G401.6 (cell line): ENCODE data around the gene RBAK.
A peak's percentile ranks its signal among the peaks of the same experiment; 100 is the strongest.
"Not testable (repeated sequence)": the region's sequence is repeated elsewhere in the genome, so short reads cannot be mapped to it uniquely, and the experiment has no call there.

Source experiments
- FAIRE-seq: peaks from 2 replicates; lab custom pipeline; 2012; peaks lifted over from hg19 to GRCh38; lab: Jason Lieb, UNC

RBAK gene

DNA sequence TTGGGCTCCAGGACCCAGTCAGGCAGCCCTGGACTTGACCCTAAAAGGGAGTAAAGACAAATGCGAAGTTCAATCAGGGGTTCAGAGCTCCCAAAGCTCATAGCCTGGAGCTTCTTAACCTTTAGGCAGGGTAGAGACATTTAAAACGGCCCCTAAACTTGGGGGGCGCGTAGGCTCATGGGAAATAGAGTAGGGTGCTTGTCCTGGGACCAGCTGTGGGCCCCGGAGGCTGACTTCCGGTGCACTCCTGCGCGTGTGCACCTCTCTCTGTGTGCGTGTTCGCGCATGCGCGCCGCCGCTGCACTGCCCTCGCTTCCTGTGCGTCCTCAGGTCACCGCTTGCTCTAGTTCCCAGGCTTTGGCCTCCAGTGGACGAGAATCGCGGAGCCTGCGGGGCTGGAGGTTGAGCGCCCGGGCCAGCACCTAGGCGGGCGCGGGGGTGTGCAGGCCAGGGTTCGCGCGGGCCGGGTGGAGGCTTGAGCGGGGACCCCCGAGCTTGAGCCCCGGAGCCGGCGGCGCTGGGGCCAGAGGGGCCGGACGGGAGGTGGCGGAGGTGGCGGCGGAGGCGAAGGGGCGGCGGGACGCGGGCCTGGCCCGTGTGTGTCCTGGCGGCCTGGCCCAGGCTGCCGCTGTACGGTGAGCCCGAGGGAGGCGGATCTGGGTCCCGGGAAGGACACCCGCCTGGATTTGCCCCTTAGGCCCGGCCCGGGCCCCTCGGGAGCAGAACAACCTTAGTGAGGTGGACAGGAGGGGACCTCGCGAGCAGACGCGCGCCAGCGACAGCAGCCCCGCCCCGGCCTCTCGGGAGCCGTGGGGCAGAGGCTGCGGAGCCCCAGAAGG lies at the start of gene RBAK:
Gene RBAK, plus strand, starts transcription at position 303 of the 839 bp plus-strand sequence. CDS start 2,217 bp downstream, outside the sequence.
- peak; percentile 80 for FAIRE-seq

DNA sequence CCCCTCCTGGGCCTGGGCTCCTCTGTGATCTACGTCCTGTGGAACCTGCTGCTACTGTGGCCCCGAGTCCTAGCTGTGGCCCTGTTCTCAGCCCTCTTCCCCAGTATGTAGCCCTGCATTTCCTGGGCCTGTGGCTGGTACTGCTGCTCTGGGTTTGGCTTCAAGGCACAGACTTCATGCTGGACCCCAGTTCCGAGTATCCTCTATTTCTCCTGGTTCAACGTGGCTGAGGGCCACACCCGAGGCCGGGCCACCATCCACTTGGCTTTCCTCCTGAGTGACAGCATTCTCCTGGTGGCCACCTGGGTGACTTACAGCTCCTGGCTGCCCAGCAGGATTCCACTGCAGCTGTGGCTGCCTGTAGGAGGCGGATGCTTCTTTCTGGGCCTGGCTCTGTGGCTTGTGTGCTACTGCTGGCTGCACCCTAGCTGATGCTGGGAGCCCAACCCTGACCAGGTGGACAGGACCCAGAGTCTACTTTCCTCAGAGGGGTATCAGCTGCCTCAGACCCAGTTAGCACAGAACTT lies 48.9 kb upstream of the RBAK start:
- no peak for FAIRE-seq

DNA sequence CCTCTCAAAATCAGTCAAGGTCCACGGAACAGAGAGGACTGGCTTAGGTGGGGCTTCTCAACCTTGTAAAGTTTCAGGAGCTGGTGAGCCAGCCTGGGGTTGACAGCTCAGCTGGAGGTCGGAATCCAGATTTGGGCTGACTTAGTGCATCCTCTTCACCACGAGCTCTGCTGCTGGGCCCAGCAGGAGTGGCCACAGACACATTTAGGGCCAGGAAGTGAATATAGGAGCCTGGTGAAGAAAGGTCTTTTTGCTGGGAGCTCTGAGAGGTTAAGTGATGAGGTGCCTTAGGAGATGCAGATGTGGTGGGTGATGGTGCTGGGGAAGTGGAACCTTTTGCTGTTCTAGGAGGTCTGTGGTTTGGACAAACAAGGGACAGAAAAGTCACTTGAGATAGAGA lies 47.4 kb upstream of the RBAK start:
- no peak for FAIRE-seq

DNA sequence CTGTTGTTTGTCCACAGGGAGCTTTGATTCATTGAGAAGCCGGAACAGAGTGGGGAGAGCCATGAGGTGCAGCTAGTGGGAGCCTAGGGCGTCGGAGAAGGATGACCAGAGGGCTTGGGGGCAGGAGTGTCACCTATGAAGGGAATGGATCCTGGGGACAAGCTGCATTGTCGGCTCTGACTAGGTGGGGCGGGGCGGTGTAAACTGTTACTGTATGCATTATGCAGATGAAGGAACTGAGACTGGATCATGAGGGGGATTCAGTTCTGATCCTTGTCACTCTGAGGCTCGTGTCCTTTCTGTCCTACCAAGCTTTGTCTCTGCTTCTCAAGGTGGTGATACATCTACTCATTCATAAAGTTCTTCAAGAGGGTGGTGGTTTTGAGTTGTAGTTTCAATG lies 46.8 kb upstream of the RBAK start:
- no peak for FAIRE-seq

DNA sequence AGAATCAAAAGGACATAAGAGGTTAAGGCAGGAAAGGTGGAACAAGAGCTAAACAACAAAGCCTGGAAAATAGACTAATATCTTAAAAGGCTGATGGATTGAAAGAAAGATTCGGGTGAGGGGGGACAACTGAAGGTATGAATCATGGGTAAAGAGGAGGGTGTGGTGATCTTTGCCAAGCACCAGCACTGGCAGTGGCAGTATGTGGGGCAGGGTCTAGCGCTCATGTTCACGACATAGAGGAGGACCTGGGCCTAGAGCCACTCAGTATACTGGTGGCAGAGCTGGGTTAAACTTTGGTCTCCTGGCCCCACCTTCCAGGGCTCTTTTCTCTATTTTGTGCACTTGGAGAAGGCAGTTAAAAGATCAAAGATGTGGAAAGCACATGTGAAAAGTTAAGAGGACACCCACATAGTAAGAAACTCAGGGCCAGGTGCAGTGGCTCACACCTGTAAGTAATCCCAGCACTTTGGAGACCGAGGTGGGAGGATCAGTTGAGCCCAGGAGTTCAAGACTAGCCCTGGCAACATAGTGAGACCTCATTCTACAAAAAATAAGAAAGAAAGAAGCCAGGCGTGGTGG lies 46.2 kb upstream of the RBAK start:
- no peak for FAIRE-seq

DNA sequence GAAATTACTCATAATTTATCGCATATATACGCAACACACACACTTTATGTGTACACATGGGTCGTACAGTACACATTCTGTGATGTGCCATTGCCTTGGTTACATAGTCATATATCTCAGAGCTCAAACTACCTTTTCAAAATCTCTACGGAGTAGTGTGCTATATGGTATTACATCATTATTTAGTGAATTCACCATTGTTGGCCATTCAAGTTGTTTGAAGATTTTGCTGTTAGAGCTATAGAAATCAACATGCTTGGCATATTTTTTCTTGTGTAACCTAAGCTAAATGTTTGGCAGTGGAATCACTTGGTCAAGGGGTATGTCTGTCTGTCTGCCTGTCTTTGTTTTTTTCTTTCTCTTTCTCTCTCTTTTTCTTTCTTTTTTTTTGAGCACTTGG lies 44.7 kb upstream of the RBAK start:
- no peak for FAIRE-seq

DNA sequence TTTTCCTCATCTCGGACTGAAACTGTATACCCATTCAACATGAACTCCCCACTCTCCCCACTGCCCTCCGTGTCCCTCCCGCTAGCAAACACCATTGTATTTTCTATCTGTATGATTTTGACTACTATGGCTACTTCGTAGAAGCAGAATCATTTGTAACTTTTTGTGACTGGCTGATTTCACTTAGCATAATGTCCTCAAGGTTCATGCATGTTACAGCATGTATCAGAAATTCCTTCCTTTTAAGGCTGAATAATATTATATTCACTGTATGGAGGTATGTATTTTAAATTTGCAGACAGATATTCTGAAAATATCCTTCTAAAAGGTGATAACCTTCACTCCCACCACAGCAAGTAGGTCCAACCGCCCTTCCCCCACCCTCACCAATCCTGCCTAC lies 43.7 kb upstream of the RBAK start:
- FAIRE-seq, result no peak

DNA sequence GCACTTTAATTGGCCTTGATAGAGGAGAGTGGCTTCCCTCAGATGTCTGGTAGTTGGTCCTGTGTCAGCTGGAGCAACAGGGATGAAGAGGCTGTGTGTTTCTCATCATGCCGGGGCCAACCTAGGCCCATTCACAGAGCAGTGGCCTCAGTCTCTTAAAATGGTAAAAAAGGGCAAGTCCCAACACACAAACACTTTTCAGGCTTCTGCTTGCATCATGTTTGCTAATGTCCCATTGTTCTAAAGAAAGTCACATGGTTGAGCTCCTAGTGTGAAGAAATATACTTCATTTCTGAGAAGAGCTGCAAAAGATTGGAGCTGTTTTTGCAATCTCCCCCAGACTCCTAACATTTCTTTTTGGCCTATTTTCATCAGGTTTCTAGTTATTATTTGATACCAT lies 40.6 kb upstream of the RBAK start:
- no peak for FAIRE-seq

DNA sequence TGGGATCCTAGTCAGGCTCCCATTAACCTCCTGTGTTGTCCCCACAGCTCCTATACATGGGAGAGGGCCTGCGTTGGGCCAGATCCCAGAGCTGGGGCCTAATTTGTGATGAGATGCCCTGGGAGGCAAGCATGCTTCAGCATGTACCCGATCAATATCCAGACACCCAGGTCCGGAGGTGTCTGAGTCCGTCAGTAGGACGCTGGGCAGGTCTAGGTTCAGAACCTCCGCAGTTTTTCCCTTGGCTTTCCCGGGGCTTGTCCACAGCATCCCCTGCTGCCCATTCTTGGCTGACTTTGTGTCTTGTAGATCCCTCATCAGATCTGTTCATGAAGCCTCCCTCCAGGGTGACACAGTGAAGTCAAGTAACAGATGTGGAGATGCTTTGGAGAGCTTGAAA lies 32.7 kb upstream of the RBAK start:
- no peak for FAIRE-seq

DNA sequence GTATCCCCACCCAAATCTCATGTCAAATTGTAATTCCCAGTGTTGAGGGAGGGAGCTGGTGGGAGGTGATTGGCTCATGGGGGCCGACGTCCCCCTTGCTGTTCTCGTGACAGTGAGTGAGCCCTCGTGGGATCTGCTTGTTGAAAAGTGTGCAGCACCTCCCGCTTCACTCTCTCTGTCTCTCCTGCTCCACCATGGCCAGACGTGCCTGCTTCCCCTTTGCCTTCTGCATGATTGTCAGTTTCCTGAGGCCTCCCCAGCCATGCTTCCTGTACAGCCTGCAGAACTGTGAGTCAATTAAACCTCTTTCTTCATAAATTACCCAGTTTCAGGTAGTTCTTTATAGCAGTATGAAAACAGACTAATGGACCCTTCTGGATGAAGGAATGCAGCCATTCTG lies 29.7 kb upstream of the RBAK start:
- FAIRE-seq, result not testable (repeated sequence)

DNA sequence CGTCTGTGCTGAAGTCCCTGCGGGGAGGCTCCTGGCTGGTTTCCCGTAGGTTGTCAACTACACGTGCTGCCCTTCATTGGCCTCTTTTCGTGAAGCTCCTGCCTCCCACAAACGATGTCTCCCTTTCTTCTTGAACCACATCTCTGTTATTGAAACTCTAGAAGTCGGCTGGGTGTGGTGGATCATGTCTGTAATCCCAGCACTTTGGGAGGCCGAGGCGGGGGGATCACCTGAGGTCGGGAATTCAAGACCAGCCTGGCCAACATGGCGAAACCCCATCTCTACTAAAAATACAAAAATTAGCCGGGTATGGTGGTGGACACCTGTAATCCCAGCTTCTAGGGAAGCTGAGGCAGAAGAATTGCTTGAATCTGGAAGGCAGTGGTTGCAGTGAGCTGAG lies 28.0 kb upstream of the RBAK start:
- not testable (repeated sequence) for FAIRE-seq

DNA sequence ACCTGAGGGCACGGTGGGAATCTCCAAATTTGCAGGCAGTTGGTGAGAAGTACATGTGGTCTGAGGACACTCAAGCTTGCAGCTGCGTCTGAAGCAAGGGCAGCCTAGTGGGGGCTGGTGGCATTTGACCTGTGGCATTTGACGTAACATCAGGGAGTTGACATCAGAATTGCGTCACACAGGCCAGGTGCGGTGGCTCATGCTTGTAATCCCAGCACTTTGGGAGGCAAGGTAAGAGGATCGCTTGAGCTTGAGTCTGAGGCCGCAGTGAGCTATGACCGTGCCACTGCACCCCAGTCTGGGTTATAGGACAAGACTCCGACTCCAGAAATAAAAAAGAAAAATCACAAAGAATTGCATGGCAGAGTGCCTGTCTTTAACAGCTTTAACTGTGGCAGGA lies 25.6 kb upstream of the RBAK start:
- no peak for FAIRE-seq

DNA sequence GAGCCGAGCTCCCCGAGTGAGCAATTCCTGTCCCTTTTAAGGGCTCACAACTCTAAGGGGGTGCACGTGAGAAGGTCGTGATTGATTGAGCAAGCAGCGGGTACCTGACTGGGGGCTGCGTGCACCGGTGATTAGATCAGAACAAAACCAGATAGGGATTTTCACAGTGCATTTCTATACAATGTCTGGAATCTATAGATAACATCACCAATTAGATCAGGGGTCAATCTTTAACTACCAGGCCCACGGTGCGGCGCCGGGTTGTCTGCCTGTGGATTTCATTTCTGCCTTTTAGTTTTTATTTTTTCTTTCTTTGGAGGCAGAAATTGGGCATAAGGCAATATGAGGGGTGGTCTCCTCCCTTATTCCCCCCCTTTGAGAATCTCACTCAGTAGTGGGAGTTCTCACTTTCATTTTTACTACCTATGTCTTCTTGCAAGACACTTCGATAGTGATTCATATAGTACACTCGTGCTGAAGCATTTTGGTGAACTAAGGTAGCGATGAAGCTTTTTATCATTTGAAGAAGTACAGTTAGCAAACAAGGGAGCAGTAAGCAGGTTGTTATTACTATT lies 24.6 kb upstream of the RBAK start:
- not testable (repeated sequence) for FAIRE-seq

DNA sequence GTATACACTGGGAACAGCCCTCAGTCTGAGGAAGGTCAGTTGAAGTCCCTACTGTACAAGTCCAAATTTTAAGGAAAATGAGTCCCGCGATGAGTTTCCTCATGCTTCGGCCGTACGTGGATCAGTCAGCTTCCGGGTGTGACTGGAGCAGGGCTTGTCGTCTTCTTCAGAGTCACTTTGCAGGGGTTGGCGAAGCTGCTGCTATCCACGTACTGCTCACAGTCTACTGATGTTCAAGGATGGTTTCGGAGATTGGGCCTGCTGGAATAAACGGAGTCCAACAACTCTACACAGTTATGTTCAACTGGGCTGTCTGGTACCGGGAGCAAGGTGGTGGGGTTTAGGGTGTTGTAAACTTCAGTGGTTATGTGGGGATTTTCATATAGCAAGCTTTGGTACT lies 22.0 kb upstream of the RBAK start:
- FAIRE-seq, result not testable (repeated sequence)

DNA sequence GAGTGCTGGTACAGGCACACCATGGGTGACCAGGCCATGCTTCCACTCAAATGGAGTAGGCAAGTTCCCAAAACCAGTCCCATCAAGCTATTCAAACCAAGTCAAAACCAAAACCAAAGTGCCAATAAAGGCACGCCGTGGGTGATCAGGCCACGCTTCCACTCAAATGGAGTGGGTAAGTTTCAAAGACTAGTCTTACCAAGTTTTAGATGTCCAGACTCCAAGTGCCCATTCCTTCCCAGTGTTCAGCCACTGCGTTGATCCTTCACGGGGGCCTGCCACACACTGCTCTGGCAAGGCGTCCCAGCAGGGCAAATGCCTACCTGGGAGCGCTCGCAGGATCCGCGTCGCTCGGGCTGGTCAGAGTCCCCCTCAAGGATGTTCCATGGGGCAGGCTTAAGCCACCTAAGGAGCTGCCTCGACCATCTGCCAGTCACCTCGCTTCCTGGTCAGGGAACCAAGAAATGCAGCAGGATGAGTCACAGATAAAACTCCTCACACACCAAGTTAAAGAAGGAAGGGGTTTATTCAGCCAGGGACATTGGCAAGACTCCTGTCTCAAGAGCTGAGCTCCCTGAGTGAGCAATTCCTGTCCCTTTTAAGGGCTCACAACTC lies 17.8 kb upstream of the RBAK start:
- not testable (repeated sequence) for FAIRE-seq

DNA sequence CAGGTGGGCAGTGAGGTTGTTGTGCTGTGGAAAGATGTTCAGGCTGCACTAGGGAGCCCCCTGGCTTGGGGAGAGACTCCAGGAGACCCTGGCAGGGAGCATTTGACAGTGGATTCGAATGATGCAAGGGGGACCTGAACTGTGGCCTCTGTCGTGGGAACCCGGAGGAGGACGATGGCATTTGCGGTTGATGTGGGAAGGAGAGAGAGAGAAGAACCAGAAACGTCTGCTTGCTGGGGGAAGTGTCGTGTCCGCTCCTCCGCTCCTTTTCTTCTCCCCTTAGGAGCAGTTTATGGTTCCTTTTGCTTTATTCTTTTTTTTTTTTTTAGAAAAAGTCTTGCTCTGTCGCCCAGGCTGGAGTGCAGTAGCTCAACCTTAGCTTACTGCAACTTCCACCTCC lies 12.5 kb upstream of the RBAK start:
- not testable (repeated sequence) for FAIRE-seq

DNA sequence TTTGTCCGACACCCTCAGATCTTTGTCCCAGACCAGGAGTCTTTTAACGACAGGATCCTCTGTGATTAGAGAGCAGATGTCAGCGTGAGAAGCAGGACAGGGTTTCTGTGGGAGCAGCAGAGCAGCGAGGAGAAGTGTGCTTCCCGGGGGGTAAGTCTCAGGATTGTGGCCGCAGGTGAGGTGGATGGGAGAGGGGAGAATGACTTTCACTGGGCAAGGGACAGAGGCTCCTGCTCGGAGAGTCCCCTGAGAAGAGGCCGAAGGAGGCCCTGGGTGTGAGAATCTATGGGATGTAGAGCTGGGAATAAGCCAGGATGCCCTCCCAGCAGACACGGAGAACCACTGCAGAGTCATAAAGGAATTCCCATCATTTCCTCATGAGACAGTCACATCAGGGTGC lies 10.4 kb upstream of the RBAK start:
- no peak for FAIRE-seq

DNA sequence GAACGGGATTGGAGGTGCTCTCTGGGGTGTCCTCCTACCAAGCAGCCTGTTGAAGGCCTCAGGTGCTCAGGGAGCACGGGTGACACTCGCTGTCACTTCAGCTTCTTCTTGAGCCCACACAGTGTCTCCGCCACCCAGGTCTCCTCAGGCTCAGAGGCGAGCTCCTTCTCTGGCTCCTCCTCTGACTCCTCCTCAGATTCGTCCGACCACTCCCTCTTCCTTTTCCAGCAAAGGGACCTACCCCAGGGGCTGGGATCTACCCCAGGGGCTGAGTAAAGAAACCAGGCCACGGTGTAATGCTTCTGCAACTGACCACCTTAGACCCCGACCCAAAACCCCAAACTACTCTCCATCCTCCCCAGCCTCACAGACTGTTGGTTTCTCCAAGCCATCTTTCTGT lies 9.2 kb upstream of the RBAK start:
- no peak for FAIRE-seq

DNA sequence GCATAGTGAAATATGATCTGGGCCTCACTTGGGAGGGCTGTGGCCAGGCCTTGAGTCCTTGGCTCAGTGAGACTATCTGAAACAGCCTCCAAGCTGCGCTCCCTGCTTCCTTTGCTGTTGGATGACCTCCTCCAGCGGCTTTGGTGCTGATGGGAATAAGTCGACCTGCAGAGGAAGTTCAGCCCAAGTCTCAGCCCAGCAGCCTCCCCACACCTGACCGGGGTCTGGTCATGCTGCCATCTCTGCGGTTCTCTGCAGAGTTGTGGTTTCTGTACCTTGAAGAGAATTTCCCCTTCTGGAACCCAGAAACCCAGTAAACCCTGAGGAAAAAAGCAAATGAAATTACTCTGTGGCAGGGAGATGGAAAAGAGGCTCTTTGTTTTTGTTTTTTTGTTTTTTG lies 4.6 kb upstream of the RBAK start:
- FAIRE-seq, result no peak

DNA sequence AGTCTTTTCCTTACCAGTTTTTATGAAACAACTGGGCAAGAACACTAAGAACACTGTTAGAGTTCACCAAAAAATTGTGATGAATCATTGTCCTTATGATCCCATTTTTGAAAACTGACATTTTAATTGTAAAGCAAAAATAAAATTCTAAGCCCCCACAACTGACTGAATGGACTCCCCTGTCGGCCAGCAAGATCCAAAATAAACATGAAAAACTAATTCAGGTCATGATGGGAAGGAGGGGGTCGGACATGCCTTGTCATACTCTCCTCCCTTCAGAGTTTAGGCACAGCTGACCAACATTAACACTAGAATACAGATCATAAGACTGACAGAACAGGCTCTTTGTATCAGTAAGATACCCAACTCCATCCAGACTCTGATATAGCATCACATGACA lies 2.0 kb upstream of the RBAK start:
- FAIRE-seq, result no peak

DNA sequence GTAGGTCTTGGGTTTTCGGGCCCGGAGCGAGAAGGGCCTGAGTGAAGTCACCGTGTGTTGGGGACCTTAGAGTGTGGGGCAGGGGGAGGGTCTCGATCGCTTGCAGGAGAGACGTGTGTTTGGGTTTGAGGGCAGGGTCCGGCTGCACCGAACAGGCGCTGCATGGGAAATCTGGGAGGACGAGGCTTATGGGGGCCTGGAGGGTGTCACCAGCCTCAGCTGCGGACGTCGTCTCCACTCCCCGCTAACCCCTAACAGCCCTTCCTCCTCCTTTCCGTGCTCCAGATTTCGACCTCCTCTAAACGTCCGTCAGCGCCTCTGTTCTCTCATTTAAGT lies 705 bp downstream of the RBAK start:
- not testable (repeated sequence) for FAIRE-seq

DNA sequence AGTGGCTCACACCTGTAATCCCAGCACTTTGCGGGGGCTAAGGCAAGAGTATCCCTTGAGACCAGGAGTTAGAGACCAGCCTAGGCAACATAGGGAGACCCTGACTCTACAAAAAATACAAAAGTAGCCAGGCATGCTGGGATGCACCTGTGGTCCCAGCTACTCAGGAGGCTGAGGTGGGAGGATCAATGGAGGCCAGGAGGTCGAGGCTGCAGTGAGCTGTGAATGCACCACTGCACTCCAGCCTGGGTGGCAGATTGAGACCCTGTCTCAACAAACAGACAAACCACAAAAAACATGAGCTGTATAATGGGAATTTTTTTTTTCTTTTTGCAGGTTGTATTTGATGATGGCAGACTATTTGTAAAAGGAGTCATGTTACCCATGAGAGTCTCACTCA lies 1.5 kb downstream of the RBAK start:
- FAIRE-seq, result not testable (repeated sequence)

DNA sequence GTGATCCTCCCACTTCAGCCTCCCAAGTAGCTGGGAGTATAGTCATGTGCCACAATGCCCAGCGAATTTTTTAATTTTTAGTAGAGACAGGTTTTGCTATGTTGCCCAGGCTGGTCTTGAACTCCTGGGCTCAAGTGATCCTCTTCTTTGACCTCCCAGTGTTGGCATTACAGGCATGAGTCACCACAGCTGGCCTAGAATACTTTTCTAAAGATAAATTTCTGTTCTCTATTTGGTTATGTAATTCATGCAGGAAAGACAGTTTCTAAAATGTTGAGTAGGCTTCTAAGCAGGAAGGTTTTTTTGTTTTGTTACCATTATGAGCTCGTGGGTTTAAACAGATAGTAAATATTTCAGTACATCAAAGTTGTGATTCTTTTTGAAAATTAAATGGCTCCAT lies 5.0 kb downstream of the RBAK start:
- no peak for FAIRE-seq
